IMR-90 (cell line): ENCODE measurements around the gene COL28A1. TPM values are rescaled to one million over a fixed set of nuclear protein-coding genes. Genes with fewer than 3 reads are reported as not detected.

Experiments used
- ATAC-seq: fragments of 200-7000 bp; cut with Tn5 transposase; 2 replicates; pipeline ENCODE4 v1.9.1; 2020; ENCODE audit warnings: low read depth, mild to moderate bottlenecking, moderate library complexity
- BruUV-seq: library from RNA; stranded (reverse); fragments of 400-500 nt; replicated peaks from 2 replicates; lab custom pipeline; 2021; lab: Mats Ljungman, UMichigan
- CTCF ChIA-PET: fragments of 300-600 bp; formaldehyde crosslinking; extraction: SDS; loops from one replicate; lab custom pipeline; 2021; ENCODE audit warnings: antibody characterized with exemption; lab: Yijun Ruan, JAX
- POLR2A ChIA-PET: fragments of 300-600 bp; sonication (Branson Sonifier 250); formaldehyde crosslinking; loops from one replicate; lab custom pipeline; 2022; ENCODE audit warnings: antibody characterized with exemption; ENCODE audit not compliant: unreplicated experiment; lab: Charles Lee
- DNase-seq: peaks from one replicate; pipeline ENCODE4 v3.0.0; 2013
- H2AFZ ChIP-seq: replicated peaks from 2 replicates; pipeline ENCODE3; 2013; ENCODE audit warnings: low read length, mild to moderate bottlenecking; ENCODE audit not compliant: poor library complexity
- H2AK5ac ChIP-seq: 2 replicates; pipeline ENCODE4 v1.6.1; 2013; ENCODE audit warnings: low read depth, low read length, inconsistent platforms
- H2AK9ac ChIP-seq: replicated peaks from 2 replicates; pipeline ENCODE3; 2013; ENCODE audit warnings: mild to moderate bottlenecking, low read depth, low read length, moderate library complexity; ENCODE audit not compliant: poor library complexity
- H2BK120ac ChIP-seq: 2 replicates; pipeline ENCODE4 v1.6.1; 2013; ENCODE audit warnings: low read depth, low read length, inconsistent platforms
- H2BK15ac ChIP-seq: 3 replicates; pipeline ENCODE4 v1.6.1; 2013; ENCODE audit warnings: low read depth, low read length, inconsistent platforms
- H2BK20ac ChIP-seq: 2 replicates; pipeline ENCODE4 v1.6.1; 2013; ENCODE audit warnings: low read depth, mild to moderate bottlenecking, inconsistent platforms, low read length, moderate library complexity
- H2BK5ac ChIP-seq: 2 replicates; pipeline ENCODE4 v1.6.1; 2013; ENCODE audit warnings: mild to moderate bottlenecking, low read depth, low read length, inconsistent platforms; ENCODE audit not compliant: poor library complexity, severe bottlenecking
- H3K14ac ChIP-seq: replicated peaks from 2 replicates; pipeline ENCODE4 v1.6.1; 2013; ENCODE audit warnings: low read depth, low read length, inconsistent platforms
- H3K18ac ChIP-seq: 2 replicates; pipeline ENCODE4 v1.6.1; 2013; ENCODE audit warnings: low read depth, low read length, control low read depth
- H3K23ac ChIP-seq: 2 replicates; pipeline ENCODE4 v1.6.1; 2013; ENCODE audit warnings: low read depth, low read length, inconsistent platforms
- H3K27ac ChIP-seq: 2 replicates; pipeline ENCODE4 v1.5.1; 2013; ENCODE audit warnings: mild to moderate bottlenecking, control low read depth, low read length; ENCODE audit not compliant: insufficient read depth
- H3K27me3 ChIP-seq: 2 replicates; pipeline ENCODE4 v1.6.1; 2013; ENCODE audit warnings: low read length; ENCODE audit not compliant: control insufficient read depth, insufficient read depth
- H3K36me3 ChIP-seq: 2 replicates; pipeline ENCODE4 v1.6.1; 2013; ENCODE audit warnings: low read length, mixed read lengths; ENCODE audit not compliant: control insufficient read depth, insufficient read depth
- H3K4ac ChIP-seq: 2 replicates; pipeline ENCODE4 v1.6.1; 2013; ENCODE audit warnings: low read depth, low read length, inconsistent platforms
- H3K4me1 ChIP-seq: 2 replicates; pipeline ENCODE4 v1.6.1; 2013; ENCODE audit warnings: low read length, mixed read lengths; ENCODE audit not compliant: control insufficient read depth, insufficient read depth
- H3K4me2 ChIP-seq: 2 replicates; pipeline ENCODE4 v1.6.1; 2013; ENCODE audit warnings: low read depth, mild to moderate bottlenecking, control low read depth, low read length, moderate library complexity
- H3K4me3 ChIP-seq: 2 replicates; pipeline ENCODE4 v1.5.1; 2013; ENCODE audit warnings: low read depth, mild to moderate bottlenecking, control low read depth, low read length, moderate library complexity; ENCODE audit not compliant: insufficient read depth
- H3K56ac ChIP-seq: 2 replicates; pipeline ENCODE4 v1.6.1; 2013; ENCODE audit warnings: low read length, inconsistent platforms; ENCODE audit not compliant: insufficient read depth; ENCODE audit errors: extremely low read depth
- H3K79me1 ChIP-seq, 2 experiments: 2 replicates each; pipeline ENCODE4 v1.6.1; 2013; ENCODE audit warnings: low read length in 2 of 2, inconsistent platforms in 1 of 2, low read depth in 1 of 2
- H3K9ac ChIP-seq: 2 replicates; pipeline ENCODE4 v1.6.1; 2013; ENCODE audit warnings: low read depth, low read length, control low read depth
- H3K9me1 ChIP-seq: 2 replicates; pipeline ENCODE4 v1.6.1; 2013; ENCODE audit warnings: low read length, inconsistent platforms; ENCODE audit not compliant: insufficient read depth
- H3K9me3 ChIP-seq: 2 replicates; pipeline ENCODE4 v1.6.1; 2013; ENCODE audit warnings: low read length; ENCODE audit not compliant: control insufficient read depth, insufficient read depth
- H4K20me1 ChIP-seq: 2 replicates; pipeline ENCODE4 v1.6.1; 2013; ENCODE audit warnings: low read length, inconsistent platforms; ENCODE audit not compliant: insufficient read depth
- H4K5ac ChIP-seq: 2 replicates; pipeline ENCODE4 v1.6.1; 2013; ENCODE audit warnings: mild to moderate bottlenecking, low read depth, low read length, control low read depth
- H4K8ac ChIP-seq, 2 experiments: 2 replicates each; pipeline ENCODE4 v1.6.1; 2013; ENCODE audit warnings: low read depth in 2 of 2, low read length in 2 of 2, control low read depth in 1 of 2, inconsistent platforms in 1 of 2
- H4K91ac ChIP-seq: 2 replicates; pipeline ENCODE4 v1.6.1; 2013; ENCODE audit warnings: low read depth, low read length, inconsistent platforms; ENCODE audit not compliant: insufficient read depth
- FOS ChIP-seq: fragments of 150-350 bp; IDR thresholded peaks from 2 replicates; pipeline ENCODE4 v1.6.1; 2016; ENCODE audit warnings: low read depth, low read length
- MAZ ChIP-seq: IDR thresholded peaks from 2 replicates; pipeline ENCODE4 v1.6.1; 2012; ENCODE audit warnings: low read depth, mild to moderate bottlenecking, low read length, improper control_type of control experiment, moderate library complexity, borderline replicate concordance
- MXI1 ChIP-seq: IDR thresholded peaks from 2 replicates; pipeline ENCODE4 v1.6.1; 2012; ENCODE audit warnings: low read depth, mild to moderate bottlenecking, low read length, moderate library complexity, borderline replicate concordance
- NFE2L2 ChIP-seq: fragments of 150-350 bp; IDR thresholded peaks from 2 replicates; pipeline ENCODE4 v1.6.1; 2016; ENCODE audit warnings: low read depth, mild to moderate bottlenecking, low read length
- RCOR1 ChIP-seq: IDR thresholded peaks from 2 replicates; pipeline ENCODE4 v1.6.1; 2012; ENCODE audit warnings: mild to moderate bottlenecking, low read length, improper control_type of control experiment; ENCODE audit not compliant: insufficient replicate concordance
- RFX5 ChIP-seq: IDR thresholded peaks from 2 replicates; pipeline ENCODE4 v1.8.0; 2012; ENCODE audit warnings: low read depth, mild to moderate bottlenecking, low read length, moderate library complexity
- USF2 ChIP-seq: fragments of 150-350 bp; IDR thresholded peaks from 2 replicates; pipeline ENCODE4 v1.6.1; 2017; ENCODE audit warnings: mild to moderate bottlenecking, antibody characterized with exemption, low read length, low read depth
- WGBS, 2 experiments: methylation state at CpG; one replicate each; pipeline versions ENCODE4 v1.1.5 to v1.1.7; 2013; ENCODE audit warnings: missing lambda C conversion rate in 2 of 2; ENCODE audit not compliant: insufficient read length in 1 of 2; ENCODE audit errors: extremely low coverage in 2 of 2; 5-methylcytosine and 5-hydroxymethylcytosine counted together
- dilution Hi-C: fragments of 300-500 bp; cut with HindIII; formaldehyde crosslinking; loops from one replicate; pipeline ENCODE4 v1.14.3; 2018; ENCODE audit warnings: low sequenced_read_pairs; ENCODE audit not compliant: unreplicated experiment
- in situ Hi-C: fragments of 300-500 bp; cut with MboI; formaldehyde crosslinking; loops from 3 replicates; pipeline ENCODE4 v1.14.3; 2019; ENCODE audit warnings: low sequenced_read_pairs, inconsistent platforms, mixed read lengths
- intact Hi-C: fragments of 100-400 bp; cut with micrococcal nuclease; formaldehyde crosslinking; loops from 2 replicates; pipeline ENCODE4 v1.10.0; 2022
- polyA plus RNA-seq, 3 experiments: library from polyadenylated mRNA; depleted of rRNA; stranded (reverse); fragments of >200 nt; gene quantifications; 2 replicates each; pipeline ENCODE4 v1.2.3, GENCODE V29; 2012; ENCODE audit warnings: low replicate concordance in 1 of 3
- total RNA-seq: library from RNA; depleted of rRNA; stranded (reverse); fragments of >200 nt; gene quantifications from 2 replicates; pipeline ENCODE4 v1.2.3, GENCODE V29; 2012

Gene COL28A1
- total and polyA plus RNA-seq, 2 of the 4 experiments (the other 2 are of a cell fraction), result under 0.01 to 0.05 TPM

- Histone ChIP-seq H4K5ac (no peak overlapping the region), H4K91ac (no peak overlapping the region), H3K27me3 (no peaks in the 10 kb centered on the region), H3K27ac (no peak overlapping the region), H2BK5ac (no peak overlapping the region), H2BK20ac (no peak overlapping the region), H2AK5ac (no peak overlapping the region), H4K20me1 (no peaks in the 10 kb centered on the region), H3K18ac (no peak overlapping the region), H3K9me3 (no peaks in the 10 kb centered on the region), H3K4me2 (no peak overlapping the region), H3K79me1 (no peaks in the 10 kb centered on the region), H2AFZ (no peak overlapping the region), H2BK15ac (no peak overlapping the region), H3K4me1 (peaks cover 2% of the 10 kb centered on the region; the same call in 1 of the 2 replicates), H2AK9ac (no peak overlapping the region), H3K56ac (no peak overlapping the region), H3K23ac (no peak overlapping the region), H3K4me3 (no peak overlapping the region), H3K9me1 (no peaks in the 10 kb centered on the region), H2BK120ac (no peak overlapping the region), H3K36me3 (no peaks in the 10 kb centered on the region), H4K8ac (no peak overlapping the region), H3K4ac (no peak overlapping the region), H3K14ac (no peak overlapping the region), H3K9ac (no peak overlapping the region)
- ATAC-seq (no peak), DNase-seq (peak; percentile 18)
- CTCF ChIA-PET, result interaction anchor here (0.6 kb wide), 1 partner anchor 176 kb away, joined by 4 read pairs; no protein-coding TSS in a partner anchor
- POLR2A ChIA-PET, result no interaction called here
- intact Hi-C loops, result no loop called here
- TF ChIP-seq NFE2L2 (no peak), RCOR1 (no peak), MXI1 (no peak), USF2 (no peak), RFX5 (no peak), FOS (no peak), MAZ (no peak)
- WGBS, 2 experiments, result 100% methylated on average over 1 of the region's 3 CpGs; no CpG with 5 or more reads in 1 of the 2 experiments
- in situ Hi-C loops, result no loop called here
- no TSS peak for BruUV-seq
- dilution Hi-C loops, result no loop called here
Measured at GRCh38 chr7:7522421-7522820, 13.3 kb downstream of the COL28A1 start.
